Epithelial cell of esophagus (primary cell): ENCODE measurements around the gene MYOZ3.

ENCODE experiments used
- DNase-seq: peaks from one replicate; pipeline ENCODE4 v3.0.0; 2010; ENCODE audit warnings: low read depth
- H3K4me3 ChIP-seq: 2 replicates; pipeline ENCODE4 v1.5.1; 2011; ENCODE audit warnings: mild to moderate bottlenecking, low read length, control low read depth
- CTCF ChIP-seq: IDR thresholded peaks from 2 replicates; pipeline ENCODE4 v1.5.1; 2011; ENCODE audit warnings: low read depth, mild to moderate bottlenecking, low read length, control low read depth, inconsistent platforms; ENCODE audit not compliant: insufficient read depth; ENCODE audit errors: missing control alignments

The MYOZ3 gene

GRCh38 chr5:150653762-150654556 is 7.1 kb upstream of the MYOZ3 start:
- DNase-seq = no peak
- H3K4me3 ChIP-seq = no peak overlapping the region
- no peak for TF ChIP-seq CTCF

GRCh38 chr5:150655221-150655620 is 5.8 kb upstream of the MYOZ3 start:
- no peak overlapping the region for H3K4me3 ChIP-seq
- no peak for TF ChIP-seq CTCF
- DNase-seq = no peak

GRCh38 chr5:150656191-150657132 is 4.6 kb upstream of the MYOZ3 start:
- H3K4me3 ChIP-seq = peak overlapping the region; percentile 44
- TF ChIP-seq CTCF = peak; percentile 39
- DNase-seq = peak; percentile 39

GRCh38 chr5:150658121-150658520 is 2.9 kb upstream of the MYOZ3 start:
- no peak overlapping the region for H3K4me3 ChIP-seq
- TF ChIP-seq CTCF = no peak
- no peak for DNase-seq

- H3K4me3 ChIP-seq = no peak overlapping the region
- DNase-seq = no peak
- no peak for TF ChIP-seq CTCF
Observed at GRCh38 chr5:150658699-150659265, 2.3 kb upstream of the MYOZ3 start.

- no peak for DNase-seq
- H3K4me3 ChIP-seq = no peak overlapping the region
- TF ChIP-seq CTCF = no peak
Observed at GRCh38 chr5:150659360-150660107, 1.5 kb upstream of the MYOZ3 start.
